A549 (cell line): ENCODE data around the gene CCDC185.

Experiments used
- CEBPB ChIP-seq, 2 experiments: fragments of >200 bp in 1 of 2; sonication (Bioruptor Twin) in 1 of 2; formaldehyde crosslinking in 1 of 2; IDR thresholded peaks; 2 replicates each; pipeline ENCODE4 v1.6.1; 2012 to 2016
- CTCF ChIP-seq: fragments of >200 bp; sonication (Bioruptor Twin); formaldehyde crosslinking; IDR thresholded peaks from 3 replicates; pipeline ENCODE4 v1.5.1; 2016
- EP300 ChIP-seq, 2 experiments: fragments of >200 bp; sonication (Bioruptor Twin); formaldehyde crosslinking; IDR thresholded peaks; 2 replicates in 1 of 2; 3 replicates in 1 of 2; pipeline ENCODE4 v1.6.1; 2016 to 2017
- KDM5A ChIP-seq: fragments of 200-600 bp; sonication (generic); IDR thresholded peaks from 2 replicates; pipeline ENCODE4 v1.6.1; 2016; ENCODE audit warnings: antibody characterized with exemption, mild to moderate bottlenecking
- MAX ChIP-seq: IDR thresholded peaks from 2 replicates; pipeline ENCODE4 v1.6.1; 2012
- NR3C1 ChIP-seq: fragments of >200 bp; sonication (Bioruptor Twin); formaldehyde crosslinking; IDR thresholded peaks from 3 replicates; pipeline ENCODE4 v1.6.1; 2017
- POLR2A ChIP-seq: IDR thresholded peaks from 2 replicates; pipeline ENCODE4 v1.6.1; 2012; ENCODE audit warnings: mild to moderate bottlenecking, low read length

GRCh38 chr1:223394706-223395105 is 1.5 kb downstream of the CCDC185 start:
- TF ChIP-seq POLR2A (no peak), EP300 (IDR thresholded peaks at IDR 0.05) (no peak), KDM5A (no peak), CTCF (no peak), CEBPB (IDR thresholded peaks at IDR 0.05) (no peak), NR3C1 (no peak), MAX (no peak)
